Measurements from ENCODE around the gene S100A1. TPM values are rescaled to one million over a fixed set of nuclear protein-coding genes. Genes with fewer than 3 reads are reported as not detected.

S100A1 gene
- total RNA-seq, 1 experiment from 2014 or later, result not detected

GRCh38 chr1:153612755-153613331 is 15.4 kb upstream of the S100A1 start, which contains the start of gene S100A16:
Gene S100A16 (minus strand): TSS chr1:153613137. CDS start chr1:153608151, 4,986 bp downstream.
- Histone ChIP-seq H3K9ac (ENCODE audit: extremely low read depth, insufficient read length, low read length) (no peak within 1 kb of the TSS), H3K4me1 (ENCODE audit: insufficient read depth, low read length) (peaks cover 9% of the 10 kb centered on the region; the same call in 1 of the 2 replicates), H4K20me1 (ENCODE audit: control insufficient read depth, insufficient read depth, insufficient read length) (no peaks in the 10 kb centered on the region), H4K5ac (ENCODE audit: insufficient read length, low read depth, low read length) (no peak within 1 kb of the TSS), H3K4me2 (ENCODE audit: insufficient read depth, insufficient read length, low read length) (peak within 1 kb of the TSS; percentile 2), H2AK5ac (ENCODE audit: insufficient read length, low read length) (no peak within 1 kb of the TSS), H3K27me3 (ENCODE audit: insufficient read depth, low read length) (no peaks in the 10 kb centered on the region), H2BK20ac (ENCODE audit: low read depth, low read length, poor library complexity, severe bottlenecking) (no peak within 1 kb of the TSS), H3K79me2 (ENCODE audit: insufficient read depth, low read length) (no peaks in the 10 kb centered on the region), H3K27ac (ENCODE audit: insufficient read length, low read depth, low read length) (no peak within 1 kb of the TSS), H4K91ac (ENCODE audit: insufficient read length, low read depth, low read length) (no peak within 1 kb of the TSS), H4K8ac (replicated peaks; ENCODE audit: insufficient read length, low read depth, low read length) (no peak within 1 kb of the TSS), H2BK12ac (ENCODE audit: insufficient read length, low read depth, low read length) (no peak within 1 kb of the TSS), H3K9me3 (ENCODE audit: control insufficient read depth, low read depth, low read length) (no peaks in the 10 kb centered on the region), H3K4ac (ENCODE audit: low read depth, low read length) (no peak within 1 kb of the TSS), H2AFZ (ENCODE audit: low read length) (no peak within 1 kb of the TSS), H3K23me2 (ENCODE audit: insufficient read length, low read depth, low read length, poor library complexity, severe bottlenecking) (peaks cover 3% of the 10 kb centered on the region), H3K18ac (ENCODE audit: insufficient read length, low read depth, low read length) (no peak within 1 kb of the TSS), H3K79me1 (ENCODE audit: insufficient read depth, low read depth, low read length, poor library complexity, severe bottlenecking) (no peaks in the 10 kb centered on the region), H3K56ac (ENCODE audit: insufficient read length, low read depth, low read length) (no peak within 1 kb of the TSS), H2BK15ac (ENCODE audit: low read depth, low read length) (no peak within 1 kb of the TSS), H3T11ph (ENCODE audit: low read length) (no peak within 1 kb of the TSS), H2BK5ac (ENCODE audit: insufficient read length, low read length) (no peak within 1 kb of the TSS), H3K14ac (ENCODE audit: insufficient read depth, low read length) (no peak within 1 kb of the TSS; the same call in 1 of the 2 replicates), H3K23ac (ENCODE audit: insufficient read length, low read depth, low read length) (no peak within 1 kb of the TSS), H2BK120ac (ENCODE audit: low read depth, low read length, poor library complexity, severe bottlenecking) (no peak within 1 kb of the TSS)
- TF ChIP-seq, protein P1, sequence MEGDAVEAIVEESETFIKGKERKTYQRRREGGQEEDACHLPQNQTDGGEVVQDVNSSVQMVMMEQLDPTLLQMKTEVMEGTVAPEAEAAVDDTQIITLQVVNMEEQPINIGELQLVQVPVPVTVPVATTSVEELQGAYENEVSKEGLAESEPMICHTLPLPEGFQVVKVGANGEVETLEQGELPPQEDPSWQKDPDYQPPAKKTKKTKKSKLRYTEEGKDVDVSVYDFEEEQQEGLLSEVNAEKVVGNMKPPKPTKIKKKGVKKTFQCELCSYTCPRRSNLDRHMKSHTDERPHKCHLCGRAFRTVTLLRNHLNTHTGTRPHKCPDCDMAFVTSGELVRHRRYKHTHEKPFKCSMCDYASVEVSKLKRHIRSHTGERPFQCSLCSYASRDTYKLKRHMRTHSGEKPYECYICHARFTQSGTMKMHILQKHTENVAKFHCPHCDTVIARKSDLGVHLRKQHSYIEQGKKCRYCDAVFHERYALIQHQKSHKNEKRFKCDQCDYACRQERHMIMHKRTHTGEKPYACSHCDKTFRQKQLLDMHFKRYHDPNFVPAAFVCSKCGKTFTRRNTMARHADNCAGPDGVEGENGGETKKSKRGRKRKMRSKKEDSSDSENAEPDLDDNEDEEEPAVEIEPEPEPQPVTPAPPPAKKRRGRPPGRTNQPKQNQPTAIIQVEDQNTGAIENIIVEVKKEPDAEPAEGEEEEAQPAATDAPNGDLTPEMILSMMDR (conservative IDR thresholded peaks at IDR 0.05), result no peak
- Mint-ChIP-seq H3K36me3 (ENCODE audit: insufficient read depth in 1 of 3, low read depth in 3 of 3) (no peaks in the 10 kb centered on the region), H3K9me3 (no peaks in the 10 kb centered on the region), H3K27me3 (ENCODE audit: low read depth) (peaks cover 2% of the 10 kb centered on the region; the same call in 1 of the 2 replicates), H3K4me3 (peak within 1 kb of the TSS; percentile 15 to 78; a peak in 4 of 5 replicates), H3K27ac (peak within 1 kb of the TSS in 1 of 3 experiments; percentile 93; a peak in 2 of 7 replicates), H3K4me1 (peaks cover 40 to 68% of the 10 kb centered on the region in 2 experiments)
- DNase-seq, result peak; percentile 62
- no CpG with 5 or more reads among the region's 9 CpGs for WGBS (ENCODE audit: extremely low coverage, insufficient read length, low lambda C conversion rate)

Measured in H9 (cell line).